HG02642 (cell line): Measurements from ENCODE around the gene DHRS7C.

Experiments used
- ATAC-seq: cut with Tn5 transposase; IDR thresholded peaks from one replicate; pipeline ENCODE4 v1.9.1; 2021; ENCODE audit warnings: mild to moderate bottlenecking; ENCODE audit not compliant: unreplicated experiment, poor library complexity

The DHRS7C gene

DNA sequence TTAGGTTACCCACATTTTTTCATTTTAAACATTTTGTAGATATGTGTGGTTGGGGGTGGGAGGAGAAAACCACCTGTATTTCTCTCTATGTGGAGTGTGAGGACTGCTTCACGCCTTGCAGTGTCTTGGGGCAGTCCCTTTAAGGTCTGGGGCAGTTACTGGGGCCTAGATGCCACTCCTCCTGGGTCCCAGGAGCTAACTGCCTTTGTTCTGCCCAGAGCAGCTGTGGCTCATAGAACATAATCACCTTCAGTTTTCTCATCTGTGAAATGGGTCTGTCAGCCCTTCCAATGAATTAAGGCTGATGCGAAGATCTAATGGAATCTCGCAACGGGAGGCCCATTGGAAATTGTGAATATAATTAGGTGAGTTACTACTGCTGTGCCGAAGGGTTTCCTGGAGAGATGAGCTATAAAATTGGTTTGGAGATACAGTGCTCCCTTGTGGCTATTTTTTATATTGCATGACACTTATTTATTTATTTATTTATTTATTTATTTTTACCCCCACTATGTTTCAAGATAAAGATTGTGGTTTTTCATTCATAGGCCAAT is 22.9 kb downstream of the DHRS7C start:
- ATAC-seq, result no peak

DNA sequence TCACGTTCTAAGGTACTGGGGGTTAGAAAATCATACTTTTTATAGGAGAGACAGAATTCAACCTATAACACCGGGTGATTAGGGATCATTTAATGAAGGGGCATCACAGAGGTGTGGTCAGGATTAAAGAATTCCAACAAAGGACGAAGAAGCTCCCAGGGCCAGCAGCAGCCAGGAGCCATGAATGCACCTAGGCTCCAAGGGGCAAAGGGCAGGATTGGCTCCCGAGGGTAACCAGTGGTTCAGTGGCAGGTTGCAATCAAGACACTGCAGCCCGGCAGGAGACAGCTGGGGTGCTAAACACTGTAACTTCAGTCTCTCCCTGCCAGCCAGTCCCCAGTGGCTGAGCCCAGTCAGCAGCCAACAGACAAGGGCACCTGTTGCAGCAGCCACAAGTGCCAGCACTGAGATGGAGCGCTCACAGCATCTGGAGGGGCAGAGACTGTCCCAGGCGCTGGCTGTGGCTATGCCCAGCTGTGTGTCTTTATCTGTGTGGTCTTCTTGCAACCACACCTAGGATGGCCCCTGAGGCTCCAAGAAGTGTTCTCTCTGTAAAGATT is 23.9 kb downstream of the DHRS7C start:
- no peak for ATAC-seq

DNA sequence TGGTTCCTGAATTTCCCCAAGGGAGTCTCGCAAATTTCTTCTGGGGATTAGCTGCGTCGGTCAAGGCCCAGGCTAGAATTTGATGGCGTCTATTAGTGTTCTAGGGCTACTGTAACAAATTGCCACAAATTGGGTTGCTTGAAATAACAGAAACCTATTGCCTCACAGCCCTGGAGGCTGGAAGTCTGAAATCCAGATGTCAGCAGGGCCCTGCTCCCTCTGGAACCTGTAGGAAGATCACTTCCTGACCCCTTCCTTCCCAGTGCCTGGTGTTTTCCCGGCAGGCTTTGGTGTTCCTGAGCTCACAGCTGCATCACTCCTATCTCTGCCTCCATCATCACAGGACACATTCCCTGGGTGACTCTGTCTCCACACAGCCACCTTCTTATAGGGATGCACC is 24.4 kb downstream of the DHRS7C start:
- no peak for ATAC-seq

GRCh38 chr17:9765322-9765721 is 26.1 kb downstream of the DHRS7C start:
- ATAC-seq, result no peak

GRCh38 chr17:9763643-9764042 is 27.7 kb downstream of the DHRS7C start:
- no peak for ATAC-seq

GRCh38 chr17:9760266-9760665 is 31.1 kb downstream of the DHRS7C start:
- ATAC-seq, result no peak

DNA sequence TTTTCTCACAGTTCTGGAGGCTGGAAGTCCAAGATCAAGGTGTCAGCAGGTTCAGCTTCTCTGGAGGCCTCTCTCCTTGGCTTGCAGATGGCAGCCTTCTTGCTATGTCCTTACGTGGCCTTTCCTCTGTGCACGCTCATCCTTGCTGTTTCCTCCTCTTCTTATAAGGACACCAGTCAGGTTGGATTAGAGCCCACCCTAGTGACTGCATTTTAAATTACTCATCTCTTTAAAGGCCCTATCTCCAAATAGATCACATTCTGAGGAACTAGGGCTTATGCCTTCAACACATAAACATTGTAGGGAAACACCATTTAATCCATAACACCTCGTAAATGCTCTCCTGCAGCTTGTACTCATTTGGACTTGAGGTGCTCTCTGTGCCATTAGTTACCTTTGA is 36.3 kb downstream of the DHRS7C start:
- ATAC-seq, result no peak

DNA sequence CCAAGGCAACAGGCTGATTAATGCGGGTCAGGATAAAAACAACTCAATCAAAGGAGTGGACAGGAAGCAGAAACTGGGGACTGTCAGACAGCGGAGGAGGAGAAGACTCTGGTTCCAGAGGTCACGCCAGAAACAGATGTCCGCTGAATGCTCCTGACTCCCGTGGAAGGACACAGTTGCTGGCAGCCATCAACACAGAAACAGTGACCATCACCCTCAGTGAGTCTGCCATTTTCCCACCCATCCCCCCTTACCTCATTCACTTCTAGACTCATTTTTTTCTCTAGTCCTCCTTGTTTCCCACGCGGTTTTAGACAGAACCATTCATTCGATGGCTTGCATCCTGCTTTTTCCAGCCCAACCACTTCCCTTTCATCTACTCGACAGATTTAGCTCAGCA is 40.9 kb downstream of the DHRS7C start:
- no peak for ATAC-seq

- ATAC-seq, result no peak
Measured at GRCh38 chr17:9729735-9730420, 61.5 kb downstream of the DHRS7C start.

DNA sequence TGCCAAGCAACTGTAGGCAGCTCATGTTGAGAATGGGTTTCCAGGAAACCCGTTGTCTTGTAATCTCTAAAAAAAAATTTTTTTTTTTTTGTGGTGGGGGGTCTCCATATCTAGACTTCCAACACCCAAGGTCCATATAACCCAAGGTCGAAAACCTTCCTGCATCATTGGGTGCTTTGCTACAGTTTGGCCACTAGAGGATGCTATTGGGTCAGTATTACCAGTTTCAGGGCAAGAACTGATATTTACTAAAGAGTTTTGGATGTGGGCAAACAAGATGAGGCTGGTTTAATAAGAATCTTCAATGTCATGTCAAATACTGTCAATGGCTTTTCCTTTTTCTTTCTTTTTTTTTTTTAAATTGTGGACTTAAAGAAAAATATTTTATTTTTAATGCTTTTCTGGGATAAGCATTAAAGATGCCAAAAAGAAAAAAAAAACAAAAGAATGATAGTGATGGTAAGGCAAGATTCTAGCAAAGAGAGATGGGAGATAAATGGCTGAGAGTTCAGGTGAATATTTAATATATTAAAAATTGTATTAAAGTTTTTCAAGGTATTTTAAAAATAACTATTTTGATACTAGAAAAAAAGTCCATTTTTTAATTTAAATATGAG is 62.2 kb downstream of the DHRS7C start:
- ATAC-seq, result no peak

DNA sequence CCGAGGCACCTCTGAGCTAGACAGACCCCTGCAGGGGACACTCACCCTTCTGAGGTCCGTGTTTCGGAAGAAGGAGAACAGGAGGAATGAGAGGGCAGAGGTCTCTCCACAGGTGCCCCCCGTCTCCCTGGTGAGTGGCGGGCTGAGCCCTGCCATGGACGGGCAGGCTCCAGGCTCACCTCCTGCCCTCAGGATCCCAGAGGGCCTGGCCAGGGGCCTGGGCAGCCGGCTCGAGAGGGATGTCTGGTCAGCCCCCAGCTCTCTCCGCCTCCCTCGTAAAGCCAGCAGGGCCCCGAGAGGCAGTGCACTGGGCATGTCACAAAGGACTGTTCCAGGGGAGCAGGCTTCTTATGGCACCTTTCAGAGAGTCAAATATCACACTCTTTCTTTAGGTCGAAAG is 62.8 kb downstream of the DHRS7C start:
- no peak for ATAC-seq

DNA sequence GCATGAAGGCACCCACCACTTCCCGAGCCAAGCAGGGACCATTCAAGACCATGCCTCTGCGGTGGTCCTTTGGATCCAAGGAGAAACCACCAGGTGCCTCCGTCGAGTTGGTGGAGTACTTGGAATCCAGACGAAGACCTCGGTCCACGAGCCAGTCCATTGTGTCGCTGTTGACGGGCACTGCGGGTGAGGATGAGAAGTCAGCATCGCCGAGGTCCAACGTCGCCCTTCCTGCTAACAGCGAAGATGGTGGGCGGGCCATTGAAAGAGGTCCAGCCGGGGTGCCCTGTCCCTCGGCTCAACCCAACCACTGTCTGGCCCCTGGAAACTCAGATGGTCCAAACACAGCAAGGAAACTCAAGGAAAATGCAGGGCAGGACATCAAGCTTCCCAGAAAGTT is 63.4 kb downstream of the DHRS7C start:
- ATAC-seq, result no peak

- ATAC-seq, result no peak
Measured at GRCh38 chr17:9726291-9726690, 65.1 kb downstream of the DHRS7C start.

GRCh38 chr17:9725575-9725974 is 65.8 kb downstream of the DHRS7C start:
- no peak for ATAC-seq
